OCI-LY3 (cell line): ENCODE measurements around the gene ZACN.
"Not testable (repeated sequence)": the region's sequence is repeated elsewhere in the genome, so short reads cannot be mapped to it uniquely, and the experiment has no call there.

Experiments
- H2AFZ ChIP-seq: fragments of 200-600, 300-600 bp; shearing (Covaris generic); 2 replicates; pipeline ENCODE4 v1.6.0; 2014; ENCODE audit warnings: antibody characterized with exemption, low read depth, low read length
- H3K27ac ChIP-seq: fragments of 200-600, 300-600 bp; sonication (generic); 2 replicates; pipeline ENCODE4 v1.5.1; 2014; ENCODE audit warnings: mild to moderate bottlenecking, low read length, moderate library complexity, mixed read lengths
- H3K27me3 ChIP-seq: fragments of 200-600, 300-600 bp; sonication (generic); 2 replicates; pipeline ENCODE4 v1.6.1; 2014; ENCODE audit warnings: low read depth, low read length, mixed read lengths
- H3K36me3 ChIP-seq: fragments of 200-600, 300-600 bp; sonication (generic); replicated peaks from 2 replicates; pipeline ENCODE3; 2014; ENCODE audit warnings: low read depth, low read length, mixed read lengths
- H3K4me1 ChIP-seq: fragments of 300-600, 200-600 bp; sonication (generic); 2 replicates; pipeline ENCODE4 v1.6.1; 2014; ENCODE audit warnings: low read length, mixed read lengths
- H3K4me2 ChIP-seq: fragments of 200-600, 300-600 bp; sonication (generic); 2 replicates; pipeline ENCODE4 v1.6.1; 2014; ENCODE audit warnings: low read length, mixed read lengths
- H3K4me3 ChIP-seq: fragments of 300-600, 200-600 bp; sonication (generic); 2 replicates; pipeline ENCODE4 v1.5.1; 2014; ENCODE audit warnings: antibody characterized with exemption, mild to moderate bottlenecking, low read length, moderate library complexity
- H3K79me2 ChIP-seq: fragments of 300-600, 200-600 bp; shearing (Covaris generic); 2 replicates; pipeline ENCODE4 v1.6.1; 2014; ENCODE audit warnings: mild to moderate bottlenecking, low read length, mixed read lengths
- H3K9ac ChIP-seq: fragments of 300-600, 200-600 bp; shearing (Covaris generic); 2 replicates; pipeline ENCODE4 v1.6.0; 2014; ENCODE audit warnings: mild to moderate bottlenecking, low read length, moderate library complexity
- H3K9me3 ChIP-seq: fragments of 200-600, 300-600 bp; shearing (Covaris generic); 2 replicates; pipeline ENCODE4 v1.6.1; 2014; ENCODE audit warnings: low read length, mixed read lengths; ENCODE audit not compliant: insufficient read depth
- H4K20me1 ChIP-seq: fragments of 200-600, 300-600 bp; sonication (generic); 2 replicates; pipeline ENCODE4 v1.6.1; 2016; ENCODE audit warnings: low read length, mixed read lengths; ENCODE audit not compliant: insufficient read depth
- CTCF ChIP-seq: fragments of 200-600, 300-600 bp; sonication (generic); IDR thresholded peaks from 2 replicates; pipeline ENCODE4 v1.5.1; 2014; ENCODE audit warnings: antibody characterized with exemption, low read length, low read depth
- EZH2phosphoT487 ChIP-seq: fragments of 200-600 bp; shearing (Covaris generic); IDR thresholded peaks from 2 replicates; pipeline ENCODE4 v1.6.1; 2018; ENCODE audit warnings: antibody characterized with exemption, mixed run types, low read depth

ZACN gene

DNA sequence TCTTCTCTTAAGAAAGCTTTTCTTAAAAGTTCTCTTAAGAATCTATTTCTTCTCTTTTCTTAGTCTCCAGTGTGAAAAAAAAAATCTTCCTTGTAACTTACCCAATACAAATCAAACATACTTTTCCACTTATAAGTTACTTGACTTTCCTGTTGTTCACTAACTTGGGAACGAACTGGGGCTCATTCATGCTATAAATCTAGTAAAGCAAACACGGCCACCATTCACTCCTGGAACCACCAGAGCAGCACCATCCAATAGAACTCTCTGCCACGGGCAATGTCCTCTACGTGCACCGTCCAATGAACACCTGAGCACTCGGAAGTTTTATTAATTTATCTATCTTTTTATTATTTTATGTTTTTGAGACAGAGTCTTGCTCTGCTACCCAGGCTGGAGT is 27.4 kb upstream of the ZACN start:
- H3K27ac ChIP-seq, result no peak overlapping the region

DNA sequence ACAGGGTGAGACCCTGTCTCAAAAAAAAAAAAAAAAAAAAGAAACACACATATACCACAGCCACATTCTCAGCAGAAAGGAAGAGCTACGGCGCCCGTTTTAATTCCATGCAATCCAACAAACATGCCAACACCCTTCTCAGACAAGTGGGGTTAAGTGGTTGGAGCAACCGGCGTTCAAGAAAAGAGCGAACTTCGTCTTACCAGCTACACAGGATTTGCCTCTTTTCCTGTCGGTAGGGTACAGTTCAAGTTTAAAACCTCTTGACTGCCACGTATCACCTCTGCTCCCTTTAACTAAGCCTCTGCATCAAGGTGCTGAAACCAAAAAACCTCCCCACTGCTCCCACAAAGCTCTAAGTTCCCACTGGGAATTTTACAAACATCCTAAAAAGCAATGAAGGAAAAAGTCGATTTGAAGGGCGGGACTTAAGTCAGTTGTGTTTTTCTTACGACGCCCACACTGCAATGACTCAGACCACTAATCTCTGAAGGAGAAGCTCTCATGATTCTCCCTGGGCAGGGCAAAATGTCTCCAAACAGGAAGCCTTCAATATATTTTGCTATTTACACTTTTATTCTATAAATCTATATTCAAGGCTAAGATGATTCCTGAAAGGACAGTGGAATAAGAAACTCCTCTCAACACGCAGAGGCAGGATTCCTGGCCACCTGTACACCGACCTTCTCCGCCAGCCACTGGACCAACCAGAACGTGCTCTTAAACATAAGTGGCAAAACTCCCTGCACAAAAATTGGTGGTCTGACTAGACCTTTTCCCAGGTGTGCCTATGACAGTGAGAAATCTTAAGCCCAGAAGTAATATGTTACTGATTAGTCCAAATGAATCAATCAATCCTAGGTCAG is 25.5 kb upstream of the ZACN start:
- no peaks in the 10 kb centered on the region for H3K27me3 ChIP-seq
- H2AFZ ChIP-seq, result no peak overlapping the region
- no peaks in the 10 kb centered on the region for H3K9me3 ChIP-seq
- H3K4me2 ChIP-seq, result no peak overlapping the region
- no peak overlapping the region for H3K27ac ChIP-seq
- H3K4me3 ChIP-seq, result no peak overlapping the region
- H3K4me1 ChIP-seq, result no peaks in the 10 kb centered on the region
- peaks cover 51% of the 10 kb centered on the region for H3K36me3 ChIP-seq
- TF ChIP-seq CTCF (no peak), EZH2phosphoT487 (no peak)
- H3K79me2 ChIP-seq, result no peaks in the 10 kb centered on the region
- H3K9ac ChIP-seq, result no peak overlapping the region
- H4K20me1 ChIP-seq, result no peaks in the 10 kb centered on the region; the same call in 1 of the 2 replicates

More for the DNA sequence above, 27.4 kb upstream of the ZACN start:
- H3K36me3 ChIP-seq, result peaks cover 53% of the 10 kb centered on the region
- no peaks in the 10 kb centered on the region; the same call in 1 of the 2 replicates for H4K20me1 ChIP-seq
- no peaks in the 10 kb centered on the region for H3K79me2 ChIP-seq
- H3K4me2 ChIP-seq, result no peak overlapping the region
- no peaks in the 10 kb centered on the region for H3K9me3 ChIP-seq
- H2AFZ ChIP-seq, result no peak overlapping the region
- no peaks in the 10 kb centered on the region for H3K27me3 ChIP-seq
- no peak overlapping the region for H3K4me3 ChIP-seq
- no peak overlapping the region for H3K9ac ChIP-seq
- no peaks in the 10 kb centered on the region for H3K4me1 ChIP-seq
- TF ChIP-seq EZH2phosphoT487 (no peak), CTCF (no peak)

GRCh38 chr17:76054112-76054476 is 24.9 kb upstream of the ZACN start:
- Histone ChIP-seq H3K9me3 (no peaks in the 10 kb centered on the region), H4K20me1 (no peaks in the 10 kb centered on the region; the same call in 1 of the 2 replicates), H3K36me3 (peaks cover 51% of the 10 kb centered on the region), H2AFZ (no peak overlapping the region), H3K27me3 (no peaks in the 10 kb centered on the region), H3K4me3 (no peak overlapping the region), H3K4me1 (no peaks in the 10 kb centered on the region), H3K9ac (no peak overlapping the region), H3K4me2 (no peak overlapping the region), H3K27ac (no peak overlapping the region), H3K79me2 (no peaks in the 10 kb centered on the region)
- TF ChIP-seq CTCF, result no peak
- no peak for TF ChIP-seq EZH2phosphoT487

- no peaks in the 10 kb centered on the region for H3K79me2 ChIP-seq
- H4K20me1 ChIP-seq, result no peaks in the 10 kb centered on the region
- no peaks in the 10 kb centered on the region for H3K9me3 ChIP-seq
- no peak overlapping the region for H3K27ac ChIP-seq
- H3K4me2 ChIP-seq, result no peak overlapping the region
- no peak overlapping the region for H2AFZ ChIP-seq
- no peak overlapping the region for H3K9ac ChIP-seq
- peaks cover 49% of the 10 kb centered on the region for H3K36me3 ChIP-seq
- H3K4me1 ChIP-seq, result no peaks in the 10 kb centered on the region
- no peak for TF ChIP-seq CTCF
- no peak for TF ChIP-seq EZH2phosphoT487
- H3K27me3 ChIP-seq, result no peaks in the 10 kb centered on the region
- no peak overlapping the region for H3K4me3 ChIP-seq
Measured at GRCh38 chr17:76056882-76057281, 22.1 kb upstream of the ZACN start.

DNA sequence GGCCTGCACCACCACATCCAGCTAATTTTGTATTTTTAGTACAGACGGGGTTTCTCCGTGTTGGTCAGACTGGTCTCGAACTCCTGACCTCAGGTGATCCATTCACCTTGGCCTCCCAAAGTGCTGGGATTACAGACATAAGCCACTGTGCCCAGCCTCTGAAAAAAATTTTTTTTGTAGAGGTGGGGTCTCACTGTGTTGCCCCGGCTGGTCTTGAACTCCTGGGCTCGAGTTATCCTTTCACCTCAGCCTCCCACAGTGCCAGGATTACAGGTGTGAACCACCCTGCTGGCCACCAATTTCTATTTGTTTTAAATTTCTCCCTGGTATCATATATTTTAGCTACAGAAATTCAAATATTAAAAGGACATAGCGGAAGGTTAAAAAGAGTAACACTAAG is 20.7 kb upstream of the ZACN start:
- not testable (repeated sequence) for H3K4me2 ChIP-seq, H3K9me3 ChIP-seq, H3K4me1 ChIP-seq, H2AFZ ChIP-seq, H3K27me3 ChIP-seq, H4K20me1 ChIP-seq, H3K27ac ChIP-seq, H3K79me2 ChIP-seq, H3K4me3 ChIP-seq, H3K9ac ChIP-seq
- H3K36me3 ChIP-seq, result peaks cover 48% of the 10 kb centered on the region
